Stimulated activated CD8-positive, alpha-beta memory T cell treated with anti-CD3 and anti-CD28 coated beads, Interleukin-2, amount 100 ng/mL, for 48 hours (primary cell): ENCODE measurements around the gene RNU6-9.

Source experiments
- DNase-seq, 2 donors: peaks; one replicate each; pipeline ENCODE4 v3.0.0-alpha.2; 2020; ENCODE audit warnings: low read depth in 2 of 2

Gene RNU6-9

DNA sequence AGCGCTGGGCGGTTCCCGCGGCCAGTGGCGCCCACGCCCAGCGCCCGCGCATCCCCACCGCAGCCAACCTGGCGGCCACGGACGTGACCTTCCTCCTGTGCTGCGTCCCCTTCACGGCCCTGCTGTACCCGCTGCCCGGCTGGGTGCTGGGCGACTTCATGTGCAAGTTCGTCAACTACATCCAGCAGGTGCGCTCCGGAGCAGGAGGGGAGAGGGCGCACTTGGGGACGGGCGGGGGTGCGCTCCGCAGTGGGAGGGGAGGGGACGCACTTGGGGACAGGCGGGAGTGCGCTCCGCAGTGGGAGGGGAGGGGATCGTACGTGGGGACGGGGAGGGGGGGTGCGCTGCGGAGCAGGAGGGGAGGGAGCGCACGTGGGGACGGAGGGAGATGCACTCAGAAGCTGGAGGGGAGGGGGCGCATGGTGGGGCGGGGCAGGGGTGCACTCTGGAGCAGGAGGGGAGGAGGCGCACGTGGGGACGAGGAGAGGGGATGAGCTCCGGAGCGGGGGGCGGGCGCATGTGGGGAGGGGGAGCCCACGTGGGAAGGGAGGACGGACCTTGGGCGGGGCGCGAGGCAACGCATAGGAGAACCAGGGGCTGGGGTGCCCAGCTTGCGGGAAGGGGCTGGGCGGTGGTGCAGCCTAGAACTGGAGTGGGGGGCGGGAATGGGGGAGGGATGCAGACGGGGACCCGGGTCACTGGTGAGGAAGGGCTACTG is 25.4 kb downstream of the RNU6-9 start:
- DNase-seq: no peak

DNA sequence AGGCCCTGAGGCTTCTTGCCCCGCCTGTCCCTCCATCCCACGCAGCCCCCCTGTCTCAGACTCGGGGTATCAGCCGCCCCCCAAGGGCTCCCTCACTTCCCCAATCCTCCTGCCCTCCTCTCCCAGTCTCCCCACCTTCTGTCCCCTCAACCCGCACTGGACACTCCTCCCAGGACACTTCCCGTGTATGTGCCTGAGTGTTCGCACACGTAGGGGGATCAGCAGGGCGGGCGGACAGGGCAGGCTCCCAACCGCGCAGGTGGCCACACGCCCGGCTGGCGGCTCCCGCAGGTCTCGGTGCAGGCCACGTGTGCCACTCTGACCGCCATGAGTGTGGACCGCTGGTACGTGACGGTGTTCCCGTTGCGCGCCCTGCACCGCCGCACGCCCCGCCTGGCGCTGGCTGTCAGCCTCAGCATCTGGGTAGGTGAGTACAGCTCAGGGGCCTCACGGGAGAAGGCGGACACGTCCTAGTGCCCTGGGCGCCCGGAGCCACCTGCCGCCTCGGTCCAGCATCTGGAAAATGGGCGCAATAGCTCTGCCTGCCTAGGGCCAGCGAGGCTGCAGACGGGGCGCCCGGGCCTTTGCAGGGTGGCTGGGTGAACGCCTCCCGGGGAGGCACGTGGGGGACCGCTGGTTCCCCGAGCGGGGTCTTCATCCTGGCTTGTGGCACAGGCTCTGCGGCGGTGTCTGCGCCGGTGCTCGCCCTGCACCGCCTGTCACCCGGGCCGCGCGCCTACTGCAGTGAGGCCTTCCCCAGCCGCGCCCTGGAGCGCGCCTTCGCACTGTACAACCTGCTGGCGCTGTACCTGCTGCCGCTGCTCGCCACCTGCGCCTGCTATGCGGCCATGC is 26.1 kb downstream of the RNU6-9 start:
- no peak for DNase-seq

DNA sequence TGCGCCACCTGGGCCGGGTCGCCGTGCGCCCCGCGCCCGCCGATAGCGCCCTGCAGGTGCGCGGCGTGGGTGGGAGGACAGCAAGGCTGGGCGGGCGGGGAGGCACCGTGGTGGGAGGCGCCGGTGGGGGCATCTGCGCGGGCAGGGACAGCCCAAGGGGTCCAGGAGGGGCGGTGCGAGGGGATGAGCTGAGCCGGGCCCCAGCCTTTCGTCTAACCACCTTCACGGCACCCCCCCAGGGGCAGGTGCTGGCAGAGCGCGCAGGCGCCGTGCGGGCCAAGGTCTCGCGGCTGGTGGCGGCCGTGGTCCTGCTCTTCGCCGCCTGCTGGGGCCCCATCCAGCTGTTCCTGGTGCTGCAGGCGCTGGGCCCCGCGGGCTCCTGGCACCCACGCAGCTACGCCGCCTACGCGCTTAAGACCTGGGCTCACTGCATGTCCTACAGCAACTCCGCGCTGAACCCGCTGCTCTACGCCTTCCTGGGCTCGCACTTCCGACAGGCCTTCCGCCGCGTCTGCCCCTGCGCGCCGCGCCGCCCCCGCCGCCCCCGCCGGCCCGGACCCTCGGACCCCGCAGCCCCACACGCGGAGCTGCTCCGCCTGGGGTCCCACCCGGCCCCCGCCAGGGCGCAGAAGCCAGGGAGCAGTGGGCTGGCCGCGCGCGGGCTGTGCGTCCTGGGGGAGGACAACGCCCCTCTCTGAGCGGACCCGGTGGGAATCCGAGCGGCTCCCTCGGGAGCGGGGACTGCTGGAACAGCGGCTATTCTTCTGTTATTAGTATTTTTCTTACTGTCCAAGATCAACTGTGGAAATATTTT is 27.0 kb downstream of the RNU6-9 start:
- DNase-seq: peak in 1 of 2 donors; percentile 60

GRCh38 chr19:924553-925086 is 31.3 kb downstream of the RNU6-9 start:
- DNase-seq: no peak

GRCh38 chr19:925087-925525 is 31.8 kb downstream of the RNU6-9 start:
- DNase-seq: peak in 1 of 2 donors; percentile 52

- DNase-seq: peak in 1 of 2 donors; percentile 71
These were observed 32.4 kb downstream of the RNU6-9 start, which contains the start of gene ARID3A for GRCh38 chr19:925526-926322. TSS of gene ARID3A (plus strand) at chr19:926035. CDS start at chr19:929529, 3,494 bp downstream.

DNA sequence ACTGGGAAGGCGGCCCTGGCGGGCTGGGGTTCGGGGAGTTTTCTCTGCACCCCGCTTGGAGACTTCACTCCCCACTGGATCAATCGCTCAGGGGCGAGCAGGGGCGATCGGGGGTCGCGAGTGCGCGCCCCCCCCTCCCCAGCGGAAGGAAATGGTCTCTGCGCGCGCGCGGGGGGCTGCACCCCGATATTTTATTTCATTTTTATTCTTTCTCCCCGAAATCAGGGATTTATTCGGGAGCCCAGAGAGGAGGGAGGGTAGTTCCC is 33.0 kb downstream of the RNU6-9 start:
- no peak for DNase-seq

DNA sequence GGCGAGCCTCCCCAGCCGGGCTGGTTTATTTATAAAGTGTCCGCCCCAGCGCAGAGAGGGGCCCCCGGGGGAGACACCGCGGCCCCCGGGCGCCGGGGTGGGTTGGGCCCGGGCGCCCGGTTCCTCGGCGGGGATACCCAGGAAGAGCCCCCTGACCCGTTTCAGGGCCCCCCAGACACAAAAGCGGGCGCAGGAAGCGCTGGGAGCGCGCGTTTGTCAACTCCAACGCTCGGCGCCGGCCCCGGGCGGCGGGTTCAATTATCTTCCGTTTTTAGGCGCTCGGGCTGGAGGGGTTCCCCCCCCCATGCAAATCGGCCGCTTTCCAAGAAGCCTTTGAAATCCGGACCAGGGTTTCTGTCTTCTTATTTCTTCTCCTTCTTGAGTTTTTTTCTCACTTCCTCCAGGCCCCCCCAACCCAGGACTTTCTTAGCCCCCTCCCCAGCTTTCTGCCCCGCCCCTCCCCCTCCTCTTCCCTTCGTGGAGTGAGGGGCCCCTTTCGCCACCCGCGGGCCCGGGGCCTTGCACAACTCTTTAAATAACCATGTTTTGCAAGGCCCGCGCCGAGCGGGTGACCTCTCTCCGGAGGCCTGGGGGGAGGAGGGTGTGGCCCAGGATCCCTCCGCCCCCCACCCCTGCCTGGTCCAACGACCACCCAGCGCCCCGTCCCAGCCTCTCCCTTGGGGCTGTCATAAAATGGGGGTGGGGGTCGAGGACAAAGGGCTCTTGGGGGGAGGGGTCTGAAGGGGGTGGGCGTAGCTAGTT is 33.5 kb downstream of the RNU6-9 start:
- no peak for DNase-seq

DNA sequence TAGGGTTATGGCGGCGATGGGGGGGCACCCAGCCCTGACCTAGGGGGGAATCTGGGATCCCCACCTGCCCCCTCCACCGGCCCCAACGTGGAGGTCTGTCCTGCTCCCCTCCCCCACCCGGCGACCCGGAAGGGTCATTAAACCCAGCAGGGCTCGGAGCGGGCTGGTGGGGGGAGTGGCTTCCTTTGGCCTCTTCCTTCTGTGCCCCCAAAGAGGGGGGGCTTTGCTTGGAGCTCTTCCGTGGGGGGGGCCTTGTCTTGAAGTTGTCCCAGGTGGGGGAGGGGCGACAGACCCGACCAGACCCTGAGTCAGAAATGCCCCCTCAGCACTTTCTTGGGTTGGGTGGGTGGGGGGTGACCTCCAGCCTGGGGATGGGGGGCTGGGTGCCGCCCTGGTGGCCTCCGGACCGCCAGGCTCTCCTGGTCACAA is 34.1 kb downstream of the RNU6-9 start:
- DNase-seq: no peak

GRCh38 chr19:927780-928401 is 34.6 kb downstream of the RNU6-9 start:
- DNase-seq: no peak

DNA sequence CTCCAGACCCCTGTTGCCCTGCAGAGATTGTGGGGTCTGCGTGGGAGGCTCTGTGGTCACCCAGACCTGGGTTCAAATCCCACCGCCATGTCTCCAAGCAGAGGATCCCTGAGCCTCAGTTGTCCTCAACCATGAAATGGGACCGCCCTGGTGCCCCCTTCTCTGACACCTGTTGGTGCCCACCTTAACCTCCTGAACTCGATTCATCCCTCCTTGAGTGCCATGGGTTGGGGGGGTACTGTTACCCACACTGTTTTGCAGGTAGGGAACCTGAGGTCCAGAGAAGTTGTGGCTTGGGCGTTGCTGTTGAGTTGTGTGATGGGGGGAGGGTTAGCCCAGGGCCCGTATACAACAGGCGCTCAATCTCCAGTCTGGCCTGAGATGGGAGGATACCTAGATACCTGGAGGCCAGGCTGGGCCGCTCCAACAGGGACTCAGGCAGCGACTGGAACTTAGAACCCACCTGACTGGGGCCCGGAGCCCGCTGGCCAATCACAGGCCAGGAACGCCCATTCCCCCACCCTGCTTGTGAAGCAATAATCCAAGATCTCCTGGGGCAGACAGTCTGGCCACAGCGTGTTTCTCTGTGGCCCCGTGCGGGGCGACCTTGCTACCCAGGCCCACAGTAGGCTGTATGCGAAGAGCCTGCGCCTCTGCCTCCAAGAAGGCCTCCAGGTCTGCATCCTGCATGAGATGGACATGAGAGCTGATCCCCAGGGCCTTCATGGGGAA is 35.4 kb downstream of the RNU6-9 start:
- no peak for DNase-seq

- DNase-seq: no peak
These were observed 36.1 kb downstream of the RNU6-9 start for GRCh38 chr19:929203-929890.

DNA sequence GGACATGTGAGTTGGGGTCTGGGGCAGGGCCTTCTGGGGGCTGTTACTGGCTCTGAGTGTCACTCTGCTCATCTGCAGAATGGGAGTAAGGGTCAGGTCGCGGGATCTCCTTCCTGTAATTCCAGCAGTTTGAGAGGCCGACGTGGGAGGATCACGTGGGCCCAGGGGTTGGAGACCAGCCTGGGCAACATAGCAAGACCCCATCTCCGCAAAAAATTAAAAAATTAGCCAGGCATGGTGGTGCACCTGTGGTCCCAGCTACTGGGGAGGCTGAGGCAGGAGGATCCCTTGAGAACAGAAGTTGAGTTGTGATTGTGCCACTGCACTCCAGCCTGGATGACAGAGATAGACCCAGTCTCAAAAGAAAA is 36.6 kb downstream of the RNU6-9 start:
- DNase-seq: no peak

DNA sequence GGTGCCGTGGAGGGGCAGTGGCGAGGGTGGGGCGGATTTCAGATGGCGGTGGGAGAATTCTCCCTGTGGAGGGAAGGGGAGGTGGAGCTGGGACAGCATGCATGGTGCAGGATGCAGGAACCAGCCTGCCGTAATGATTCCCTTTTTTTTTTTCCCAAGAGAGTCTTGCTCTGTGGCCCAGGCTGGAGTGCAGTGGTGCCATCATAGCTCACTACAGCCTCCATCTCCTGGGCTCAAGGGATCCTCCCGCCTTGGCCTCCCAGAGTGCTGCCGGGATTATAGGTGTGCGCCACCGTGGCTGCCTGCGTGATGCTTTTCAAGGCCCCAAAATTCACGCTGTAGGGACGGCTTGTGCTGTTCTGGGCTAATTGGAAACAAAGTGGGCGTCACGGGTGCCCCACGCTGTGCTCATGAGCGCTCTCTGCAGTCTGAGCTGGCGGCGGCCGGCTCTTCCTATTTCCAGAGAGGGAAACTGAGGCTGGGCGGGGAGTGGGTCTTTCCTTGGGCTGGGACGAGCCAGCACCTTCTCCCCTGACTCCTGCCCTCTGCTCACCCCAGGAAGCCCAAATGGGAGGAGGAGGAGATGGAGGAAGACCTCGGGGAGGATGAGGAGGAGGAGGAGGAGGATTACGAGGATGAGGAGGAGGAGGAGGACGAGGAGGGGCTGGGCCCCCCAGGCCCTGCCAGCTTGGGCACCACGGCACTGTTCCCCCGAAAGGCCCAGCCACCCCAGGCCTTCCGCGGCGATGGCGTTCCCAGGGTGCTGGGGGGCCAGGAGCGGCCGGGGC is 38.8 kb downstream of the RNU6-9 start:
- no peak for DNase-seq

- no peak for DNase-seq
These were observed 39.6 kb downstream of the RNU6-9 start for GRCh38 chr19:932648-933552.

DNA sequence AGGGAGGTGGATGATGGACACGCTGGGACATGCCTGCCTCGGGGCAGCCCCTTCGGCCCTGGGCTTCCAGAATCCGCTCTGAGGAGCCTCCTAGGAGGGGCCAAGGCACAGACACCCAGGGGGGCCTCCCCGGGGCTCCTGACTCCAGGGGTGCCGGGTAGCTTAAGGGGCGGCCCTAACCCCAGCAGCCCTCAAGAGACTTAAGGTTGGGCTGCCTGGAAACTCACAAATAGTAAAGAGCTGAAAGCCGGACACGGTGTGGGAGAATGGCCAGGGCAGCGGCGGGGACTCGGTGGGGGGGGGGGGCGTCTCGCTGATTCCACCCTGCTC is 40.2 kb downstream of the RNU6-9 start:
- no peak for DNase-seq
